Neural cell (in vitro differentiated cells): Measurements from ENCODE around the gene TUBD1. TPM values are rescaled to one million over a fixed set of nuclear protein-coding genes. Genes with fewer than 3 reads are reported as not detected.
"Not testable (repeated sequence)": the region's sequence is repeated elsewhere in the genome, so short reads cannot be mapped to it uniquely, and the experiment has no call there.

Source experiments
- H2AFZ ChIP-seq: fragments of 200-600, 300-800 bp; sonication (generic), shearing (Covaris generic); 2 replicates; pipeline ENCODE4 v1.6.0; 2014; ENCODE audit warnings: low read depth, mild to moderate bottlenecking, antibody characterized with exemption, low read length, moderate library complexity
- H3F3A ChIP-seq: fragments of 200-600 bp; shearing (Covaris generic); 2 replicates; pipeline ENCODE4 v1.6.1; 2016; ENCODE audit warnings: mild to moderate bottlenecking, moderate library complexity, mixed read lengths, antibody characterized with exemption, low read length; ENCODE audit not compliant: insufficient read depth, poor library complexity, severe bottlenecking
- H3K27ac ChIP-seq: fragments of 200-600, 300-800 bp; sonication (generic), shearing (Covaris generic); 2 replicates; pipeline ENCODE4 v1.5.1; 2014; ENCODE audit warnings: mild to moderate bottlenecking, low read length, moderate library complexity
- H3K27me3 ChIP-seq: fragments of 300-800, 200-600 bp; sonication (generic), shearing (Covaris generic); 2 replicates; pipeline ENCODE4 v1.6.0; 2014; ENCODE audit warnings: mild to moderate bottlenecking, low read depth, low read length, moderate library complexity; ENCODE audit not compliant: insufficient read depth
- H3K36me3 ChIP-seq: fragments of 300-800, 200-600 bp; sonication (generic), shearing (Covaris generic); 2 replicates; pipeline ENCODE4 v1.5.1; 2014; ENCODE audit warnings: mild to moderate bottlenecking, antibody characterized with exemption, low read length, moderate library complexity; ENCODE audit not compliant: insufficient read depth
- H3K4me2 ChIP-seq: fragments of 300-800, 200-600 bp; sonication (generic), shearing (Covaris generic); 2 replicates; pipeline ENCODE4 v1.6.0; 2014; ENCODE audit warnings: mild to moderate bottlenecking, low read length
- H3K4me3 ChIP-seq: fragments of 300-800, 200-600 bp; sonication (generic), shearing (Covaris generic); 2 replicates; pipeline ENCODE4 v1.5.1; 2014; ENCODE audit warnings: mild to moderate bottlenecking, low read length, moderate library complexity
- H3K79me2 ChIP-seq: fragments of 200-600 bp; shearing (Covaris generic); replicated peaks from 2 replicates; pipeline ENCODE4 v1.6.0; 2014; ENCODE audit warnings: mild to moderate bottlenecking, low read length, moderate library complexity; ENCODE audit not compliant: insufficient read depth
- H3K9ac ChIP-seq: fragments of 300-800, 200-600 bp; sonication (generic), shearing (Covaris generic); 2 replicates; pipeline ENCODE4 v1.6.1; 2016; ENCODE audit warnings: mild to moderate bottlenecking, low read length, mixed read lengths
- H3K9me2 ChIP-seq: fragments of 200-600 bp; shearing (Covaris generic); 2 replicates; pipeline ENCODE4 v1.6.1; 2016; ENCODE audit warnings: mild to moderate bottlenecking, low read length, mixed read lengths; ENCODE audit not compliant: insufficient read depth
- H3K9me3 ChIP-seq: fragments of 200-600, 300-800 bp; sonication (generic), shearing (Covaris generic); 2 replicates; pipeline ENCODE4 v1.6.1; 2016; ENCODE audit warnings: mild to moderate bottlenecking, mixed run types, low read length, moderate library complexity, mixed read lengths
- H4K20me1 ChIP-seq: fragments of 200-600 bp; shearing (Covaris generic); 2 replicates; pipeline ENCODE4 v1.6.1; 2016; ENCODE audit warnings: mild to moderate bottlenecking, mixed run types; ENCODE audit not compliant: insufficient read depth
- CTCF ChIP-seq: fragments of 450-650 bp; IDR thresholded peaks from 2 replicates; pipeline ENCODE4 v1.5.1; 2014; ENCODE audit warnings: antibody characterized with exemption, mild to moderate bottlenecking, moderate library complexity; ENCODE audit not compliant: poor library complexity, severe bottlenecking
- EP300 ChIP-seq: fragments of 450-650 bp; conservative IDR thresholded peaks from 2 replicates; pipeline ENCODE4 v1.6.1; 2014; ENCODE audit warnings: antibody characterized with exemption, mild to moderate bottlenecking, moderate library complexity; ENCODE audit not compliant: poor library complexity, severe bottlenecking
- EZH2 ChIP-seq: fragments of 200-600, 300-800 bp; shearing (Covaris generic), sonication (generic); IDR thresholded peaks from 2 replicates; pipeline ENCODE4 v1.6.1; 2014; ENCODE audit warnings: antibody characterized with exemption, low read length, borderline replicate concordance, mild to moderate bottlenecking; ENCODE audit not compliant: insufficient read depth, poor library complexity, severe bottlenecking
- MXI1 ChIP-seq: fragments of 450-650 bp; conservative IDR thresholded peaks from 2 replicates; pipeline ENCODE4 v1.6.1; 2014; ENCODE audit warnings: antibody characterized with exemption, mild to moderate bottlenecking; ENCODE audit not compliant: poor library complexity, severe bottlenecking
- POLR2AphosphoS5 ChIP-seq: IDR thresholded peaks from 2 replicates; pipeline ENCODE4 v1.6.1; 2012
- RAD21 ChIP-seq: fragments of 450-650 bp; conservative IDR thresholded peaks from 2 replicates; pipeline ENCODE4 v1.6.1; 2014; ENCODE audit warnings: antibody characterized with exemption, mild to moderate bottlenecking, moderate library complexity
- SMC3 ChIP-seq: fragments of 450-650 bp; conservative IDR thresholded peaks from 2 replicates; pipeline ENCODE4 v1.6.1; 2014; ENCODE audit warnings: antibody characterized with exemption, mild to moderate bottlenecking, moderate library complexity; ENCODE audit not compliant: poor library complexity
- TAF1 ChIP-seq: IDR thresholded peaks from 2 replicates; pipeline ENCODE4 v1.6.1; 2012; ENCODE audit warnings: low read depth
- polyA plus RNA-seq: library from polyadenylated mRNA; depleted of rRNA; stranded (reverse); fragments of >200 nt; gene quantifications from 2 replicates; pipeline ENCODE4 v1.2.3, GENCODE V29; 2014
- TF ChIP-seq, protein P1 (sequence below): IDR thresholded peaks from 2 replicates; pipeline ENCODE4 v1.6.1; 2012; ENCODE audit warnings: borderline replicate concordance

The TUBD1 gene
- polyA plus RNA-seq, 1 donor from 2014 or later, result 12.3 TPM

DNA sequence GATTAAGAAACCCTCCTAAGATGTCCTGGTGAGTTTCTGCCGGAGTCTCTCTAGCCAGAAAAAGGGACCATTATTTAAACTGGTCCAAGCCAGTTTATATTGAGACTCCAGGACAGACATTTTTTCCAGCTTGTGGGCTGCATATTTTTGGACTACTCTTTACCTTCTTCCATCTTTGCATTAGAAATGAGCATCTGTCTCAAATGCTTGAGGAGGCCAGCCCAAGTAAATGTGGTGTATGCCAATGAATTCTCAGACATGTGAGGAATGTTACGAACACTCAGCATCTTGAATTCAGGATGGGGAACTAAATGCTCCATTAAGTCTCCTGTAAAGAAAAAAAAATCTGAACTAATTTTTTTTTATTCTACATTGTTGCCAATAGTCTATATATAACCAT lies 18.4 kb downstream of the TUBD1 start:
- no peaks in the 10 kb centered on the region for H4K20me1 ChIP-seq
- no peak overlapping the region for H3K27ac ChIP-seq
- no peaks in the 10 kb centered on the region for H3K79me2 ChIP-seq
- H2AFZ ChIP-seq, result no peak overlapping the region
- no peaks in the 10 kb centered on the region for H3F3A ChIP-seq
- no peak overlapping the region for H3K9ac ChIP-seq
- H3K4me2 ChIP-seq, result no peak overlapping the region
- no peak overlapping the region for H3K4me3 ChIP-seq
- no peaks in the 10 kb centered on the region for H3K36me3 ChIP-seq
- H3K9me3 ChIP-seq, result no peaks in the 10 kb centered on the region
- no peak for TF ChIP-seq MXI1
- no peak for TF ChIP-seq RAD21
- TF ChIP-seq, protein P1, sequence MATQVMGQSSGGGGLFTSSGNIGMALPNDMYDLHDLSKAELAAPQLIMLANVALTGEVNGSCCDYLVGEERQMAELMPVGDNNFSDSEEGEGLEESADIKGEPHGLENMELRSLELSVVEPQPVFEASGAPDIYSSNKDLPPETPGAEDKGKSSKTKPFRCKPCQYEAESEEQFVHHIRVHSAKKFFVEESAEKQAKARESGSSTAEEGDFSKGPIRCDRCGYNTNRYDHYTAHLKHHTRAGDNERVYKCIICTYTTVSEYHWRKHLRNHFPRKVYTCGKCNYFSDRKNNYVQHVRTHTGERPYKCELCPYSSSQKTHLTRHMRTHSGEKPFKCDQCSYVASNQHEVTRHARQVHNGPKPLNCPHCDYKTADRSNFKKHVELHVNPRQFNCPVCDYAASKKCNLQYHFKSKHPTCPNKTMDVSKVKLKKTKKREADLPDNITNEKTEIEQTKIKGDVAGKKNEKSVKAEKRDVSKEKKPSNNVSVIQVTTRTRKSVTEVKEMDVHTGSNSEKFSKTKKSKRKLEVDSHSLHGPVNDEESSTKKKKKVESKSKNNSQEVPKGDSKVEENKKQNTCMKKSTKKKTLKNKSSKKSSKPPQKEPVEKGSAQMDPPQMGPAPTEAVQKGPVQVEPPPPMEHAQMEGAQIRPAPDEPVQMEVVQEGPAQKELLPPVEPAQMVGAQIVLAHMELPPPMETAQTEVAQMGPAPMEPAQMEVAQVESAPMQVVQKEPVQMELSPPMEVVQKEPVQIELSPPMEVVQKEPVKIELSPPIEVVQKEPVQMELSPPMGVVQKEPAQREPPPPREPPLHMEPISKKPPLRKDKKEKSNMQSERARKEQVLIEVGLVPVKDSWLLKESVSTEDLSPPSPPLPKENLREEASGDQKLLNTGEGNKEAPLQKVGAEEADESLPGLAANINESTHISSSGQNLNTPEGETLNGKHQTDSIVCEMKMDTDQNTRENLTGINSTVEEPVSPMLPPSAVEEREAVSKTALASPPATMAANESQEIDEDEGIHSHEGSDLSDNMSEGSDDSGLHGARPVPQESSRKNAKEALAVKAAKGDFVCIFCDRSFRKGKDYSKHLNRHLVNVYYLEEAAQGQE, result no peak
- no peak for TF ChIP-seq EZH2
- TF ChIP-seq CTCF, result no peak
- TF ChIP-seq SMC3, result no peak
- TF ChIP-seq EP300, result no peak
- TF ChIP-seq TAF1, result no peak
- TF ChIP-seq POLR2AphosphoS5, result no peak
- H3K27me3 ChIP-seq, result no peaks in the 10 kb centered on the region
- no peaks in the 10 kb centered on the region for H3K9me2 ChIP-seq

GRCh38 chr17:59873414-59873813 lies 19.3 kb downstream of the TUBD1 start:
- not testable (repeated sequence) for H3K9ac ChIP-seq, H3K27me3 ChIP-seq, H3K9me3 ChIP-seq, H3F3A ChIP-seq, H3K4me2 ChIP-seq, H3K4me3 ChIP-seq, H3K36me3 ChIP-seq, H4K20me1 ChIP-seq, H3K9me2 ChIP-seq, H2AFZ ChIP-seq, H3K79me2 ChIP-seq, H3K27ac ChIP-seq

DNA sequence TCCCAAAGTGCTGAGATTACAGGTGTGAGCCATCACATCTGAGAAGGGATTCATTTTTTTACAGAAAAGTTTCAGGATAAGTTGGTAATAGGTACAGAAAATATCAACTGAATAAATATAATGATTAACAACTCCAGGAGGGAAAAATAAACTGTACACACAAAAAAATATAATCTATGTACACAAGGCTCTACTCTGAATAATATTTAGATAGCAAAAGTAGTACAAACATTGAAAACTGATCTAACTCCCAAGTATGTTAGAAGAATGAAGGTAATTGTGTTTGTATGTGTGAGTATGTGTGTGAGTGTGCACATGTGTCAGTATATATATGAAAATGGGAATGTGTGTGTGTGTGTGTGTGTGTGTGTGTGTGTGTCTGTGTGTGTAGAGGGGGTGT lies 20.4 kb downstream of the TUBD1 start:
- TF ChIP-seq EP300 (no peak), RAD21 (no peak), TAF1 (no peak), EZH2 (no peak), CTCF (no peak), MXI1 (no peak), SMC3 (no peak), POLR2AphosphoS5 (no peak)
- TF ChIP-seq, protein P1, result no peak
- Histone ChIP-seq H3K9me2 (no peaks in the 10 kb centered on the region), H3K9ac (no peak overlapping the region), H3K27ac (no peak overlapping the region), H4K20me1 (no peaks in the 10 kb centered on the region), H2AFZ (no peak overlapping the region), H3K4me2 (no peak overlapping the region), H3K36me3 (no peaks in the 10 kb centered on the region), H3K4me3 (no peak overlapping the region), H3F3A (no peaks in the 10 kb centered on the region), H3K79me2 (no peaks in the 10 kb centered on the region), H3K9me3 (no peaks in the 10 kb centered on the region), H3K27me3 (no peaks in the 10 kb centered on the region)
